Measurements from ENCODE around the gene TMEM63A.

The TMEM63A gene

DNA sequence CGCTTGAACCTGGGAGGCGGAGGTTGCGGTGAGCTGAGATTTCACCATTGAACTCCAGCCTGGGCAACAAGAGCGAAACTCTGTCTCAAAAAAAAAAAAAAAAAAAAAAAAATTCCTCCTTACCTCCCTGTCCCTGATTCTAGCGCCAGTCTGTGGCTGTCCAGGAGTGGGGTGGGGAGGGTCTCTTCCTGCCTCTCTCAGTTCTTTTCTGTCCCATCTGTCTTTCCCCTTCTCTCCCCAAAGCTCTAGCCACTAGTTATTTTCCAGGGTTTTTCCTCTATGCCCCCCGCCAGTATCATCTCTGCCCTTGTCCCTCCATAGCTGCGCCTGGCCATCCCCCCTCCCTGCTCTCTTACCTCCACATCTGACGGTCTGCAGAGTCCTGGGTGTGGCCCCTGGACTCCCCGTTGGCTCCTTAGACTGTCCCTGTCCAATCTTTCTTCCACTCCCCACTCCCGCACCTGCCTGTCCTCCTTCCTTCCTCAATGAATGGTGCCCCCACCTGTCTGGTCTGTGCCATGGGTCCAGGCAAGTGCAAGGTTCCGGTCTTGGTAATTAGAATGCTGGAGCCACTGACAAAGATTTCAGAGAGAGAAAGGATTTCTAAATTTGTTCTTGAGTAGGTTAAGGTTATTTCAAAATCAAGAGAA is 1.6 kb upstream of the TMEM63A start:
- DNase-seq: no peak

DNA sequence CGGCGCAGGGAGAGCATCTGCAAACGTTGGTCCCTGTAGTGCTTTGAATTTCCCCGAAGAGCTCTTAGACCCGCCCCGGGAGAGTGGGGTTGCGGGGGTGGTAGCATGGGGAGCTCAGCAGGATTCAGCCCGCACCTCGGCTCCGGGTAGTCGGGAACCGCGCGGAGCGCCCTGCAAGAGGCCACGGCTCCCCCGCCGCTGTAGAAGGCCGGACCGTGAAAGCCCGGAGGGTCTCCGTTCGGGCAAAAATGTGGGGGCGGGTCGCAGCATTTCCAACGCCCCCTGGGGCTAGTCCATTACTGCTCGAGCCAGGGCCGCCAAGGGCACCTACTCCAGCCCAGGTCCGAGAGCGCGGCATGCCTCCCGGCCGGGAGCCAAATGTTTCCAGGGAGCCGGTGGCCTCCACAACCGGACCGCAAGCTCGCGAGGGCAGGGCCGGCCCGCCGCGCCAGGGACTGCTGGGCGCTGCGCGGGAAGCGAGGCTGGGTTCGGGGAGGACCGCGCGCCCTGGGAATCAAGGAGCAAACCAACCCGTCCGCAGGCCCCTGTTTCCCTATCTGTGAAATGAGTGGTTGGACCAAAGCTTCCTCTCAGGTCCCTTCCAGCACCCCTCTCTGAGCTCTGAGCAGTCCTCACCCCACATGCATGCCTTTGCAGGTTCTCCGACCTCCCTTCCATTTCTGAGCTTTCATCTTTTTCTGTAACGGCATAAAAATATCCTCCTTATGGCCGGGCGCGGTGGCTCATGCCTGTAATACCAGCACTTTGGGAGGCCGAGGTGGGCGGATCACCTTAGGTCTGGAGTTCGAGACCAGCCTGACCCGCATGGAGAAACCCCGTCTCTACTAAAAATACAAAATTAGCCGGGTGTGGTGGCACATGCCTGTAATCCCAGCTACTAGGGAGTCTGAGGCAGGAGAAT is 775 bp upstream of the TMEM63A start:
- DNase-seq: peak; percentile 80

DNA sequence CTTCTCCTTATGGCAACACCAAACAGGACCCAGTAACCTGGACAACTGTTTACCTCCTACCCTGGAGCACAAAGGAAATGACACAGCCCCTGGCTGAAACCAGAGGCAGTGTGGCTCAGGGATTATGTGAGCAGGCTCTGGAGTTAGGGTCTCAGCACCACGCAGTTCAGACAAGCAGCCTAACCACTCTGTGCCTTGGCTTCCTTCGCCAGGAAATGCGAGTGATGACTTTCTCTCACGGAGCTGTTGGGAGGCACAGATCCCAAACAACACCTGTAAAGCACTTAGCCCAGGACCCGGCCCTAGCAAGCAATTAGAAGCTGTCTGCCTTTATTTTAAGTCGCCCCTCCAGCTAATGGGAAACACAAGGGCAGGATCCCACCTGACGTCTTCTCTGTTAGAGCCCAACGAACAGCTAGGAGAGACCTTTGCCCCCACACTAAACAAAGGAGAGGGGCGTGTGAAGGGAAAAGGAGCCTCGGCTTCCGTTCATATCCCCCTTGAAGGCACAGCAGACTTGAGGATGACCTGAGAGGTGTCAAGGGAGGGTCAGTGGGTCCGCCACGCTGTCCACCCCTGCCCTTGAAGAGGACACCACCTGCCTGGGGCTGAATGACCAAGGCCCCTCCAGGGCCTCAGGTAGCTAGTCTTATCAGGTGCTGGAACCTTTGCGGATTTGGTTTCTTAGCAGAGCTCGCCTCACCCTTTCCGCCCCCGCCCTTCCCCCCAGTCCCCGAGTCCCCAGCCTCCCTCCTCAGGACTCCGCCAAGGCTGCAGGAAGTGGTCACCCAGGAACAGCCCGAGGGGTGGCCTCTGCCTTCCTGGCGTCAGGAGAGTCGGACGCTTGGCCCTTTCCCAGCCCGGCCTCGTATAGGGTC is 860 bp downstream of the TMEM63A start:
- peak; percentile 74 for DNase-seq

DNA sequence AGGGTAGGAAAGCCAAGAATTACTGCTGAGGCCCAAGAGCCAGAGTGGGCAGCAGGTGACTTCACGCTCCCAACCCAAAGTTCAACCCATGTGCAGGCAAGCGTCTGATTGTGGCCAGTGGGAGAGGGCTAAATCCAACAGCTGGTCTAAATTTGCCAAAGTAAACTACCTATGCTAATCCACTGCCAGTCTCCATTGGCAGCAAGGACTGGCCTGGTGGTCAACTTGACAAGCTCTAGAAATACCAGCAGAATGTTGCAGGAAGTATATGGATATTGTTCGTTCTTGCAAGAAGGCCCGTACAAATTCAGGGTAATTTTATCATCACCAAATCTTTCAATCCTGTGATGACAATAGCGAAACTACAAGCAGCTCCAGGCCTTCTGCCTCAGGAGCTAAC is 1.5 kb downstream of the TMEM63A start:
- no peak for DNase-seq

DNA sequence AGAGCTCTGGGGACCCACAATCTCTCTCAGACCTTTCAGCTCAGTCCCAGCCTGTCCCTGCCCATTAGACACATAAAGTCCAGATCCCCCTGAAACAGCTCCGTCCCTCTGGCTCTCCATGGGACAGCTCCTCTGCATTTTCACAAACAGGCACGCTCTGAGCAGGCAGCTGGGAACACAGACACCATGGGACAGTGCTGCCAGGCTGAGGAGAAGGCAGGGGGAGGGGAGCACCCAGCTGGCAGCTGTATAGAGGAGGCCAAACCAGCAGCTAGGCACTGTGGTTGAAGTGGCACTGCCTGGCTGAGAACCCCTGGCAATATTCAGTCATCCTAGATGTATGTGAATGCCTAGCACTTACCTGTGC is 2.0 kb downstream of the TMEM63A start:
- no peak for DNase-seq

DNA sequence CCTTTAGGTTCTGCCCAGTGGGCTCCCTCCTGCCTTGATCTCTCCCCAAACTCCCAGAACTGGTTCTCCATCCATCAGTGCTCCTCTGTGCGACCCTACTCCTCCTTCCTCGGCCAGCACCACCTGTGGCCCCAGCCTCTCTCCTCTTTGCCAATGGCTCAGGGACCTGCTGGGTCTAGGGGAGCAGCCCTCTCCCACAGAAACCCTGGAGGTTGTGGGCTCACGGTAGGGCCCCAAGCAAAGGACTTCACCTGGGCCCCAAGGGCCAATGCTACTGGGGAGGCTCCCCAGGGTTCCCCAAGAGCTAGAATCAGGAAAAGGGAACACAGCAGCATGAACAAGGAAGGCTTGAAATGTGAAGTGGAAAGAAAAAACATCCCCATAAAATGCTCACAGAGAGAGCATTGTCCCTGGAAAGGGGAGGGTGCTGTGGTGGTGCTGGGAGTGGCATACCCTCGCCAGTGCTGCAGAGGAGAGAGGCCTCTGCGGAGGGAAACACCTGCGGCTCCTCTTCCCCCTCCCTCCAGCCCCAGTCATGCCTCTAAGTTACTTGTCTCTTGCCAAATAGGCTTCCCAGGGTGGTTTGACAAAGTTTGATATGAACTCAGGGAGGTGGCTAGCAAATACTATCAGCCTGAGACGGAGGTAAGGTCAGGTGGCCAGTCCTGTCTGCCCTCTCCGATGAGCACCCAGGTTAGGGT is 2.5 kb downstream of the TMEM63A start:
- DNase-seq: no peak

DNA sequence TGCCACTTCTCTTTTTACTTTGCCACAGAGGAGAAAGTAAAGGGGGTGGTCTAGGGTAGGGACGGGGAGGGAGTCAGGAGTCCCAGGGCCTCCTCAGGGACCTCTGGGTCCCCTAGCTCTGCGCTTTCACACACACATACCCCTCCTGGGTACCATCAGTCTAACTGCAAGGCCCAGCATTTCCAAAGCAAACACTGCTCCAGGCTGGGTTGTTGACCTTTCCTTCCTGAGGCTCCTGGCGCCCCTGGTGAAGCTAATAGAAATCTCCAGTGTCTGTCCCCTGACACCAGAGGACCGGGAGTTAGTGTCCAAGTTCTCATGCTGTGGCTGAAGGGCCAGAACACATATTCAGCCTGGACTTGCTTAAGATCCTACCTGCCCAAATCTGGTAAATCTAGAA is 3.9 kb downstream of the TMEM63A start:
- no peak for DNase-seq

DNA sequence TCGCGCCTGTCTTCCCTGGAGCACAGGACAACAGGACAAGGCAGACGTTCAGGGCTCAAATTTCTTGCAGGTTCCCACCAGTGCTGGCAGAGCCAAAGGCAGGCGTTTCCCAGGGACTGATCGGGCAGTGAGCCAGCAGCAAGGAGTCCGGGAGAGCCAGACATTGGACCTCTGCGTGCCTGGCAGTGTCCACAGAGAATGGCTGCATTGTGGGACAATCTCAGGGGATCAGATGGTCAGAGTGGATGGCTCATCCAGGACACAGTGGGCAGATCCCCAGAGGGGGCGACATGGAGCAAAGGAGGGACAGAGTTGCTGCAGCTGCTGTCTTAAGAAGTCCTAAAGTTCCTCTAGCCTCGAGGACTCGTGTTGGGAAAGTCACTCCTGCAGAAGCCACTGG is 4.6 kb downstream of the TMEM63A start:
- no peak for DNase-seq

DNA sequence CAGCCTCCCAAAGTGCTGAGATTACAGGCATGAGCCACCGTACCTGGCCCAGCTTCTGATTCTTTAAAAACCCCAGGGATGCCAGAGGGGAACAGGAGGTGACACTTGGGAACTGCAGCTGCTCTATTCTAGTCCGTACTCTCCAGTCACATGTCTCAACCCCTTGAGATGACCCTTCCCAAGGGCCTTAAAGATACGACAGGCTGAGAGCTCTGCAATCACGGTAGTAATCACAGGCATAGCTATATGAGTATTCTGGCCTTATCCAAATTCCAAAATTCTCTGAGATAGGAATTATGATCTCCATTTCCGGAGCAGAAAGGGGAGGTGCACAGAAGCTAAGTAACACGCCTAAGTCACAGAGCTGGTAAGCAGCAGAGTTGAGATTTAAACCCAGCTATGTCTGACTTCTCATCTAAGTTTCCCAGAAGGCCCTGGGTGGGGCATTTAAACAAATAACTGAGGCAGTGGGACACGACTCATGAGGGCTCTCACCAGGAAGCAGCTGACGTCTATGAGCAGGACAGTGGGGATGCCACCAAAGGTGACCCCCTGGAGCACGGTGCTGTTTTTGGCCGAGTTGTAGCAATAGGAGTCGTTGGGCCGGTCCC is 5.2 kb downstream of the TMEM63A start:
- no peak for DNase-seq

DNA sequence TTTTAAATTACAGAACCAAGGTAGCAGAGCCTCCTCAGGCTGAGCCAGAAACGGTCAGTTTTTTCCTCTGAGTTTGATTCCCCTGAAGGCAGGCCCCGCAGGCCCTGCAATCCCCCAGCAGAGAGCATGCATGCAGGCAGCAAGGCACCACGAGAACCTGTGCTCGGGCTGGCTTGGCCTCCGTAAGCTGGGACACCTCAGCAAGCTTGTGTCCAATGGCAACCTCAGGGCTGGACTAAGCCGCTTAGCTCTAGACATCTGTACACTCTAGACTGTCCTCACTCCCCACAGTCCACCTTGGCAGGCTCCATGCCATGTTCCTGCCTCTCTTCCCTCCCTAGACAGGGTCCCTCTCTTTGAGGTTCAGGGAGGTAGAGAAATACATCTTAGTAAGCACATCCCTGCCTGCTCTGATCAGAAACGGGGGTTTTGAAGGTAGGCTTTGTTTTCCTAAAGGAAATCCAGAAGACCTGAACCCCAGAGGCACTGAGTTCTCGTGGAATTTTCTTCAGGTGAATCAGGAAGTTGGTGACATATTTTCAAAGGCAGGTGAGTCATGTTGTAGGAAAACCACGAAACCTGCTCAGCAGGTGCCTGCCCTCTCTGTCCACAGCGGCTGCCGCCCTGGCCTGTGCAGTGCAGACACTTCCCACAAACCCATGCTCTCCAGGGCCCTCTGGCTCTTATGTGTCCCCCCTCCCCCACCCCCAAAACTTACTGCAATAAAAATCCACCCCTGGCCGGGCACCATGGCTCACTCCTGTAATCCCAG is 7.0 kb downstream of the TMEM63A start:
- no peak for DNase-seq

DNA sequence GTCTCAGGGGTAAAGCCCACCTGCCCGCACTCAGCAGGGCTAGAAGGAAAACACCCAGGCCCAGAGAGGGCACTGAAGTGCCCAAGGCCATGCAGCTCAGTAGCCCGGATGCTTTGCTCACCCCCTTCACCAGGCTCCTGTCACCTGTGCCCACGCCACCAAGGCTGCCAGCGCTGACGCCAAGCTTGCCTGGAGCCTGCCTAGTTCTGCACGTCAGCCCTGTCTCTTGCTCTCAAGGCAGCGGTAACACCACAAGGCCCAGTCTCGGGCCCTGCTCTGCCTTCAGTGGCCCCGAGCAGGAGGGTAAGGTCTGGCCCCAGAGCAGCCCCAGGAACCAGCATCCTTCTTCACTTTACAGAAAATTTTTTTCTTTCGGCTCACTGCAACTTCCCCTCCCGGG is 7.7 kb downstream of the TMEM63A start:
- DNase-seq: no peak

DNA sequence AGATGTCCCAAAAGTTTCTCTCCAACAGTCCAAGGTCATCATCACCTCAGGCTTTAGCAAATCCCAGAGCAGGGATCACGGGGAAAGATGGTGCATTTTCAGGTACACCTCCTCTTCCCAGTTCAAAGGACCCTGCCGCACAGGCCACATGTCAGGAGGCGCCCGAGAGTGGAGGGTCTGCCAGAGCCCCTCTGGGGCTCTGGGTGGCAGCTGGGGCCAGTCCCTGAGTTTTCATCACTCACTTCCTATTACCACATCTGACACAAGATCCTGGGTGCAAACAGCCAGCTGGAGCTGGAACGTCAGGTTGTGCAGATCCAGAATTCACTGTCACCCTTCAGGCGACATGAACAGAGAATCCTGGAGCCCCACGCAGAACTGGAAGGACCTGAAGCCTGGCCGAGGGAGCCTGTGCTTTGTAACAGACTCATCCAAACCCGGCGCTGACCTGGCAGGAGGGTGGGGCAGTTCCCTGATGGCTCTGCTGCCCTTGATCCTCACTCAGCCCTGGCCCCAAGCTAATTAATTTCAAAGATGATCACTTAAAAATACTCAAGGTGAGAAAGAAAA is 8.8 kb downstream of the TMEM63A start:
- no peak for DNase-seq

DNA sequence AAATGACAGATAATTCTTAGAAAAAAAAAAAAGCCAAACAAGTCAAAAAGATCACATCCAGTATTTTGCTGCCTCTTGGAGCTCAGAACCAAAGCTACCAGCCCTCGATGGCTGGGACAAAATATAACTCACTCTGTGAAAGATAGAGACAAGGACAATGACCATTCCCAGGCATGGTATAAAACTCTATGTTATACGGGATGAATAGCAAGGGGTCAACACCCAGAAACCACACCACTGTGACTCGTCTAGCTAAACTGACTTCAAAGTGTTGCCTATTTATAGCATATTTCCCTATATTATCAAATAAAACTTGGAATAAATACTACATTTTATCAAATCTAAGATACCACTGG is 10.1 kb downstream of the TMEM63A start:
- DNase-seq: no peak

DNA sequence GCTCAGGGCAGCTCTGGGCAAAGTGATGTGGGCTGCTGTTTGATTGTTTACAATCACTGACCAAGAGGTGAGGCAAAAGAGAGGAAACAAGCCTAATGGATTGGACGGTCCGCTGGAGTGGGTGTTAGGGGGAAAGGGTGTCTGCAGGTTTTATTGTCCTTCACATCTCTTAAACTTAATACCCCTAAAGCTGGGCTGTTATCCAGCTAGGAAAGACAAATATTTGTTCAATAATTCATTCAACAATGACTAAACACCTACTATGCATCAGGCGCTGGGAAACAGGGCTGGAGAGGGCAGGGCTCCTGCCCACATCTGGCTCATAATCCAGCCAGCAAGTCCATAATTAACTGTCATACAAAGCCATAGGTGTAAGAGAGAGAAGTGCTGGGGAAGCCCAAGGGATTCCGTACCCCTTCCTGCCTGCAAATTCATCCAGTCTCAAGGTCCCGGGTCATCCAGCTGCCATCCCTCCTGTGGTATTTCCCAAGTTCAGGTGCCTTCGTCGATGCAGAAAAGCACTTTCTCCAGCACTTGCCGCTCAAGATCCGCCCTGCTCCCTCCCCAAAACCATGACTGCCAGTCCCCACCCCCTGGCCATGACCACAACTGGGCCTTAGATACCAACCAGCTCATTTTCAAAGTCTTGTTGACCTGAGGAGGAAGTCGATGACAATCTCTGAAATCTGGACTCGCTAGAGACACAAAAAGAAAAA is 10.7 kb downstream of the TMEM63A start:
- DNase-seq: no peak

DNA sequence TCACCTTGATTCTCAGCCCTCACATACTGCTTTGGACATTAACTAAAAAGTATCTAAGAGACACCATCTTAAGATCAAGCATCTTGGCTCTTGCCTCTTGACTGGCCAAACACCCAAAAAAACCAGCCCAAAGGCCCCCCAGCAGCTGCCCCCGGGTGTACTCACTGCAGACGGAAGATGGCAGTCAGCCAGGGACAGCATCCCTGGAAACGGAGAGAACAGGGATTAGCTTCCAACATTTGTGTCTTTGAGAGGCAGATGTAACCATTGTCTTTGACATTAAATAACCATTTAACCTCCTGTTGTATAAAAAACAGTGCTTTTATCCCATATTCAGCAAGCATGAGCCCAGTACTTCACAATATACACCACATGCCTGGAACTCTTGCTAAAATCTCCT is 11.3 kb downstream of the TMEM63A start:
- DNase-seq: no peak

DNA sequence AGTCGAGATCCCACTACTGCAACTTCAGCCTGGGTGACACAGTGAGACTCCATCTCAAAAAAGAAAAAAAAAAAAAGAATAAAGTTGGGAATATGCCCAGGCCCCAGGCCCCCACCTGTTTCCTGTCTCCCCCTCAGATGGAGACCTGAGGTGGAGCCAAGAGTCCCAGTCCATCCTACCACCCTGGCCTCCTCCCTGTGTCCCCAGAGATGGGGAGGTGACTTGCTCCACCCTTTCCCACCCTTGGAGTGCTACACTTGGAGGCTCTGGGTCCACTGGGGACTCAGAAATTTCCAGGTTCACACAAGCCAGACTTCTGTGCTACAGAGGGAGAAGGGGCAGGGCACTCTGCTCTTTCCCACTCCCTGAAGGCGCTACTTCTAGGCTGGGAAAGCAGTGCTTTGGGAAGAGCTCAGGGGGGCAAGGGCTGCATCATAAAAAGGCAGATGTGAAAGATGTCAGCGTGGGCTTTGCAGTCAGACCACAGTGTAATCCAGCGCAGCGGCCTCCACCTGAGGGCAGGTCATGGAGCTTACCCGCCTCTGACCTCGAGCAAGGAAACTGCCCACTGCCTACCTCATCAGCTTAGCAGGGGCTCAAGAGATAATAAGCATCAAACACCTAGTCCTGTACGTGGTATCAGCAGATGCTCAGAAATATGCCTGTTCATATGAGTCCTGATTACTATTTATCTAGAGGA is 13.4 kb downstream of the TMEM63A start:
- no peak for DNase-seq

DNA sequence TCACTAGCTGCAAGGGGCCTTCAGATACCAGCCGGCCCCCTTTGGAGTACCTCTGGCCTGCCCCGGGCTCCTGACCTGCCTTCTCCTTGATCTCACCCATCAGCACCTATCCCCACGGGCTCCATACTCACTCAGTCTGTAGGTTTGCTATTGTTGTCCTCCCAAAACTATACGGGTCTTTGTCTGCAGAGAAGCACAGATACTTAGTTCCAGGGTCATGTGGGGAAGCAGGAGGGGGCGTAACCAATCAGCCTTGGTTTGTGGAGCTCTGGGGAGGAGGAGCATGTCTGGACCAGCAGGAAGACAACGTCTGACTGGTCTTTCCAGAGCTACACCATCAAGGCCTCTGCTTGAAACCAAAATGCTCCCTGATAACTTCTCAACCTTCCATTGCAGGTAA is 15.2 kb downstream of the TMEM63A start:
- DNase-seq: no peak

DNA sequence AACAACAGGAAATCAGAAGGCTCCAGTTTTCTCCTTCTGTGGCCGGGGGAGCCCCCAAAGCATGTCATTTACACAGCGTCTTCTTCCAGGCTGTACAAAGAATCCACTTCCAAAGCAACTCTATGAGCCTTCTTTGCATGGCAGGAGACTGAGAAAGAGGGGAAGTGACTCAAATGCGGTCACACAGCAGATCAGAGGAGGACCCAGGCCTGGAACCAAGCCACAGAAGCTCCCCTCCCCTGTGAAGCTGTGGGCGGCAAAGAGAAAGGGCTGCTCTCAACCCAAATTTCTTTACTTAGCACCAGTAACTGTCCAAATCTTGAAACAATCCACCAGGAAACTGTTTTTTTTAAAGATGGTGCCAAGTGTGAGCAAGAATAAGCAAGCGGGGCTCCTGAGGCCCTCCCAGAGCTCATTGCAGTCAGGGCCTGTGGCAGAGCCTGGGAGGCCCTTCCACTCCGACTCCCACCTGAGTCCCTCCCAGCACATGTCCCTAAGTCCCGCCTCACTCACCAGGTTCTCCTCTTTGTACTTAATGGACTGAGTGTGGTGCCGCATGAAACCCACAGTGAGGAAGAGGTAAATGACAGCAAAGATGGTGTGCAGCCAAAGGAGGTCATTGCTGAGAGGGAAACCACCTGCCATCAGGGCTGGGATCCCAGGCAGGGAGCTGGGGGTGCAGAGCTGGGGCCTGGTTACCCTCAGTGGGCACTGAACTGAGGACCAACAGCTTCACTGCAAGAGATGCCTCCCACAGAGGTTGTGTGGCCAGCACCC is 15.9 kb downstream of the TMEM63A start:
- peak; percentile 73 for DNase-seq

DNA sequence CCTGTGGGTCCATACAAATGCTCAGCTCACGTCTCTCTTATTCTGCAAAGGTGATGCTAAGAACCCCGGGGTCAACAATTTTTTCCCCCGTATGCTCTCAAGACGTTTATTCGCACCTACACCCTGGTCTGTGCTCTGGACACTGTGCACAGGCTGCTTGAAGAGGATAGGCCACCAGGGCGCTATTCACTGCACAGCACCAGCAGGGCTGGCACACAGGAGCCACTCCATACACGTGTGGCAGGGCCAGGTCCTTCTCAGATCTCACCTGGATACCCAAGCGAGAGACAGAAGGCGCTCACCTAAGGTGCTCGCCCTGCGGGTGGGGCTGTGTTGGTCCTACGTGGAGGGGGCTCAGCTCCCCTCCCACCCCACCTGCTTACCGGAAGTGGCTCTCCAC is 16.7 kb downstream of the TMEM63A start:
- no peak for DNase-seq
